SK-N-SH (cell line): Measurements from ENCODE around the gene FAM120B. TPM values are rescaled to one million over a fixed set of nuclear protein-coding genes. Genes with fewer than 3 reads are reported as not detected.

ENCODE experiments used
- CTCF ChIA-PET: fragments of 300-600, 350-600 bp; formaldehyde crosslinking; extraction: SDS; loops from one replicate; lab custom pipeline; 2021; lab: Yijun Ruan, JAX
- POLR2A ChIA-PET: fragments of 350-600 bp; sonication (Branson Sonifier 250); formaldehyde crosslinking; extraction: SDS; loops from one replicate; lab custom pipeline; 2020; ENCODE audit warnings: antibody characterized with exemption, inconsistent platforms; lab: Yijun Ruan, JAX
- DNase-seq: peaks from one replicate; pipeline ENCODE4 v3.0.0; 2012
- H2AFZ ChIP-seq: fragments of 200-600 bp; sonication (generic); 2 replicates; pipeline ENCODE4 v1.8.1; 2016; ENCODE audit warnings: antibody characterized with exemption, mild to moderate bottlenecking, low read depth
- H3F3A ChIP-seq: fragments of 200-600 bp; sonication (generic); replicated peaks from 2 replicates; pipeline ENCODE3; 2016; ENCODE audit warnings: antibody characterized with exemption, mild to moderate bottlenecking; ENCODE audit not compliant: insufficient read depth
- H3K27ac ChIP-seq, 2 experiments: fragments of 200-500 bp in 1 of 2; fragments of 200-600 bp in 1 of 2; sonication (Bioruptor generic) in 1 of 2; sonication (generic), shearing (Covaris generic) in 1 of 2; 2 replicates each; pipeline versions ENCODE4 v1.5.1 to v1.6.1; 2014 to 2016; ENCODE audit warnings: low read depth in 2 of 2, inconsistent platforms in 1 of 2, low read length in 1 of 2, mild to moderate bottlenecking in 1 of 2, mixed read lengths in 1 of 2
- H3K27me3 ChIP-seq: fragments of 200-600 bp; sonication (generic), shearing (Covaris generic); 2 replicates; pipeline ENCODE4 v1.6.1; 2016; ENCODE audit warnings: mixed run types; ENCODE audit not compliant: insufficient read depth
- H3K36me3 ChIP-seq, 2 experiments: fragments of 200-500 bp in 1 of 2; fragments of 200-600 bp in 1 of 2; sonication (Bioruptor generic) in 1 of 2; sonication (generic) in 1 of 2; replicated peaks in 1 of 2; 2 replicates each; pipeline versions ENCODE3 to v1.5.1; 2014 to 2016; ENCODE audit warnings: low read length in 1 of 2, mild to moderate bottlenecking in 1 of 2; ENCODE audit not compliant: insufficient read depth in 2 of 2, control insufficient read depth in 1 of 2
- H3K4me1 ChIP-seq, 2 experiments: fragments of 200-500 bp in 1 of 2; fragments of 200-600 bp in 1 of 2; sonication (Bioruptor generic) in 1 of 2; sonication (generic), shearing (Covaris generic) in 1 of 2; 2 replicates each; pipeline versions ENCODE4 v1.5.1 to v1.6.1; 2014 to 2016; ENCODE audit warnings: low read depth in 1 of 2, low read length in 1 of 2, mixed run types in 1 of 2; ENCODE audit not compliant: insufficient read depth in 2 of 2, control insufficient read depth in 1 of 2
- H3K4me2 ChIP-seq: fragments of 200-600 bp; sonication (generic), shearing (Covaris generic); 2 replicates; pipeline ENCODE4 v1.6.1; 2017; ENCODE audit warnings: mixed run types
- H3K4me3 ChIP-seq, 2 experiments: fragments of 200-500 bp in 1 of 2; fragments of 200-600 bp in 1 of 2; sonication (Bioruptor generic) in 1 of 2; sonication (generic), shearing (Covaris generic) in 1 of 2; 2 replicates each; pipeline versions ENCODE4 v1.5.1 to v1.8.1; 2014 to 2016; ENCODE audit warnings: low read depth in 2 of 2, inconsistent platforms in 1 of 2, low read length in 1 of 2, mild to moderate bottlenecking in 1 of 2, mixed read lengths in 1 of 2, moderate library complexity in 1 of 2
- H3K79me2 ChIP-seq: fragments of 200-600 bp; sonication (generic); 2 replicates; pipeline ENCODE4 v1.8.1; 2017; ENCODE audit warnings: mild to moderate bottlenecking; ENCODE audit not compliant: insufficient read depth
- H3K9ac ChIP-seq: fragments of 200-600 bp; sonication (generic); 2 replicates; pipeline ENCODE4 v1.6.1; 2017; ENCODE audit warnings: mixed run types
- H3K9me2 ChIP-seq: fragments of 200-600 bp; sonication (generic); 2 replicates; pipeline ENCODE4 v1.6.1; 2017; ENCODE audit warnings: mixed run types
- H3K9me3 ChIP-seq: fragments of 200-600 bp; sonication (generic); 2 replicates; pipeline ENCODE4 v1.6.1; 2017; ENCODE audit warnings: mixed run types, mild to moderate bottlenecking, moderate library complexity
- H4K20me1 ChIP-seq: fragments of 200-600 bp; sonication (generic); 2 replicates; pipeline ENCODE4 v1.6.1; 2017; ENCODE audit warnings: mild to moderate bottlenecking, mixed run types; ENCODE audit not compliant: insufficient read depth
- CHD2 ChIP-seq: fragments of 150-350 bp; IDR thresholded peaks from 2 replicates; pipeline ENCODE4 v1.6.1; 2018; ENCODE audit warnings: low read length; ENCODE audit not compliant: partially characterized antibody
- EP300 ChIP-seq, 2 experiments: IDR thresholded peaks; 2 replicates each; pipeline versions ENCODE4 v1.4.0 to v1.6.1; 2012; ENCODE audit warnings: borderline replicate concordance in 1 of 2, low read depth in 1 of 2, low read length in 1 of 2
- EZH2phosphoT487 ChIP-seq: fragments of 200-600 bp; sonication (generic); IDR thresholded peaks from 2 replicates; pipeline ENCODE4 v1.6.1; 2017; ENCODE audit warnings: low read depth, mixed run types, mild to moderate bottlenecking, antibody characterized with exemption, moderate library complexity, borderline replicate concordance
- FOXJ3 ChIP-seq: sonication (generic); formaldehyde crosslinking; IDR thresholded peaks from 2 replicates; pipeline ENCODE4 v1.5.1; 2020; ENCODE audit warnings: mild to moderate bottlenecking, missing genetic modification reagents
- FOXM1 ChIP-seq: IDR thresholded peaks from 2 replicates; pipeline ENCODE4 v1.4.0; 2012; ENCODE audit warnings: low read depth, mild to moderate bottlenecking
- GABPA ChIP-seq: IDR thresholded peaks from 2 replicates; pipeline ENCODE4 v1.4.0; 2012; ENCODE audit warnings: low read depth, mild to moderate bottlenecking
- GATA2 ChIP-seq: sonication (generic); formaldehyde crosslinking; IDR thresholded peaks from 2 replicates; pipeline ENCODE4 v1.5.0; 2020; ENCODE audit warnings: mild to moderate bottlenecking, missing genetic modification reagents
- IRF3 ChIP-seq: fragments of 150-350 bp; IDR thresholded peaks from 2 replicates; pipeline ENCODE4 v1.6.1; 2016; ENCODE audit warnings: mild to moderate bottlenecking, low read depth, low read length
- JUND ChIP-seq: IDR thresholded peaks from 2 replicates; pipeline ENCODE4 v1.4.0; 2012
- MEF2A ChIP-seq: IDR thresholded peaks from 2 replicates; pipeline ENCODE4 v1.4.0; 2012; ENCODE audit warnings: low read depth, borderline replicate concordance
- NRF1 ChIP-seq: IDR thresholded peaks from 2 replicates; pipeline ENCODE4 v1.6.1; 2012; ENCODE audit warnings: low read depth, mild to moderate bottlenecking, low read length
- PBX3 ChIP-seq: IDR thresholded peaks from 2 replicates; pipeline ENCODE4; 2012
- POLR2AphosphoS5 ChIP-seq: IDR thresholded peaks from 2 replicates; pipeline ENCODE4 v1.6.1; 2012; ENCODE audit warnings: low read depth, low read length
- RAD21 ChIP-seq: IDR thresholded peaks from 2 replicates; pipeline ENCODE4 v1.6.1; 2012; ENCODE audit warnings: mild to moderate bottlenecking, low read length
- SMC3 ChIP-seq: IDR thresholded peaks from 2 replicates; pipeline ENCODE4 v1.6.1; 2012; ENCODE audit warnings: low read depth, low read length, improper control_type of control experiment
- TAF1 ChIP-seq: IDR thresholded peaks from 2 replicates; pipeline ENCODE4 v1.6.1; 2012; ENCODE audit warnings: low read depth, mild to moderate bottlenecking, low read length, moderate library complexity, borderline replicate concordance
- TCF12 ChIP-seq: IDR thresholded peaks from 2 replicates; pipeline ENCODE4 v1.4.0; 2012
- USF1 ChIP-seq: IDR thresholded peaks from 2 replicates; pipeline ENCODE4 v1.4.0; 2012; ENCODE audit warnings: low read depth, borderline replicate concordance
- USF2 ChIP-seq: fragments of 150-350 bp; IDR thresholded peaks from 2 replicates; pipeline ENCODE4 v1.6.1; 2017; ENCODE audit warnings: antibody characterized with exemption, low read length, low read depth, borderline replicate concordance
- YY1 ChIP-seq: IDR thresholded peaks from 2 replicates; pipeline ENCODE4 v1.4.0; 2012; ENCODE audit warnings: low read depth, mild to moderate bottlenecking
- ZBTB33 ChIP-seq: IDR thresholded peaks from 2 replicates; pipeline ENCODE4 v1.4.0; 2012; ENCODE audit warnings: low read depth, borderline replicate concordance
- WGBS: methylation state at CpG from one replicate; pipeline ENCODE4 v1.1.6; 2017; ENCODE audit warnings: low lambda C conversion rate; 5-methylcytosine and 5-hydroxymethylcytosine counted together
- polyA plus RNA-seq, 3 experiments: library from polyadenylated mRNA; depleted of rRNA; stranded (reverse); fragments of >200 nt; gene quantifications; 2 replicates each; pipeline ENCODE4 v1.2.3, GENCODE V29; 2012
- TF ChIP-seq, protein P1 (sequence below): fragments of 200-600 bp; sonication (generic); IDR thresholded peaks from 2 replicates; pipeline ENCODE4 v1.6.1; 2017; ENCODE audit warnings: antibody characterized with exemption, mild to moderate bottlenecking, moderate library complexity

Gene FAM120B
- polyA plus RNA-seq, 1 of the 3 experiments (the other 2 are of a cell fraction): 7.7 TPM

- WGBS: 35% methylated on average over 4 of the region's 4 CpGs
- Histone ChIP-seq H3K9me3 (no peaks in the 10 kb centered on the region), H3K4me2 (no peak overlapping the region), H2AFZ (no peak overlapping the region), H3K27me3 (no peaks in the 10 kb centered on the region), H3K27ac (no peak overlapping the region), H3K4me1 (no peaks in the 10 kb centered on the region; a peak in 1 of 4 replicates), H4K20me1 (0 out of 2 replicates have a peak, but pooled peaks cover 3% of the 10 kb centered on the region), H3K4me3 (no peak overlapping the region), H3K79me2 (no peaks in the 10 kb centered on the region), H3K36me3 (no peaks in the 10 kb centered on the region), H3K9ac (no peak overlapping the region), H3K9me2 (no peaks in the 10 kb centered on the region), H3F3A (no peaks in the 10 kb centered on the region)
- no peak for TF ChIP-seq TAF1
- no peak for TF ChIP-seq CHD2
- no peak for TF ChIP-seq MEF2A
- no peak for TF ChIP-seq EP300 (IDR thresholded peaks at IDR 0.05; ENCODE audit: borderline replicate concordance in 1 of 2, low read depth in 1 of 2, low read length in 1 of 2)
- TF ChIP-seq RAD21: no peak
- no peak for TF ChIP-seq YY1
- no peak for TF ChIP-seq TCF12
- no peak for TF ChIP-seq IRF3
- no peak for TF ChIP-seq PBX3
- no peak for TF ChIP-seq EZH2phosphoT487
- TF ChIP-seq FOXM1: no peak
- ChIA-PET CTCF (no interaction called here), POLR2A (interaction anchor here (0.6 kb wide), 1 partner anchor 49 kb away, joined by 3 read pairs; the partner anchor contains the start of gene FAM120B)
- no peak for DNase-seq
Measured at GRCh38 chr6:170257376-170257775, 49.2 kb upstream of the FAM120B start.

- no peak overlapping the region for H3K27ac ChIP-seq
- WGBS: 85% methylated on average over 6 of the region's 6 CpGs
- no peak overlapping the region for H3K4me2 ChIP-seq
- H3K9me3 ChIP-seq: no peaks in the 10 kb centered on the region
- no peaks in the 10 kb centered on the region for H3K27me3 ChIP-seq
- H3K79me2 ChIP-seq: no peaks in the 10 kb centered on the region
- POLR2A ChIA-PET: no interaction called here
- no peaks in the 10 kb centered on the region for H3K9me2 ChIP-seq
- H3K9ac ChIP-seq: no peak overlapping the region
- no peaks in the 10 kb centered on the region for H3K36me3 ChIP-seq
- H2AFZ ChIP-seq: no peak overlapping the region
- no peak overlapping the region for H3K4me3 ChIP-seq
- H3K4me1 ChIP-seq: no peaks in the 10 kb centered on the region; a peak in 1 of 4 replicates
- CTCF ChIA-PET: no interaction called here
- H4K20me1 ChIP-seq: 0 out of 2 replicates have a peak, but pooled peaks cover 3% of the 10 kb centered on the region
- no peaks in the 10 kb centered on the region for H3F3A ChIP-seq
- no peak for DNase-seq
- TF ChIP-seq TCF12: no peak
- TF ChIP-seq GABPA: no peak
- TF ChIP-seq ZBTB33: no peak
- no peak for TF ChIP-seq USF1
- no peak for TF ChIP-seq JUND
- no peak for TF ChIP-seq EZH2phosphoT487
- TF ChIP-seq POLR2AphosphoS5: no peak
- no peak for TF ChIP-seq SMC3
- TF ChIP-seq FOXJ3 (CRISPR knock-in tag): no peak
- TF ChIP-seq, protein P1, sequence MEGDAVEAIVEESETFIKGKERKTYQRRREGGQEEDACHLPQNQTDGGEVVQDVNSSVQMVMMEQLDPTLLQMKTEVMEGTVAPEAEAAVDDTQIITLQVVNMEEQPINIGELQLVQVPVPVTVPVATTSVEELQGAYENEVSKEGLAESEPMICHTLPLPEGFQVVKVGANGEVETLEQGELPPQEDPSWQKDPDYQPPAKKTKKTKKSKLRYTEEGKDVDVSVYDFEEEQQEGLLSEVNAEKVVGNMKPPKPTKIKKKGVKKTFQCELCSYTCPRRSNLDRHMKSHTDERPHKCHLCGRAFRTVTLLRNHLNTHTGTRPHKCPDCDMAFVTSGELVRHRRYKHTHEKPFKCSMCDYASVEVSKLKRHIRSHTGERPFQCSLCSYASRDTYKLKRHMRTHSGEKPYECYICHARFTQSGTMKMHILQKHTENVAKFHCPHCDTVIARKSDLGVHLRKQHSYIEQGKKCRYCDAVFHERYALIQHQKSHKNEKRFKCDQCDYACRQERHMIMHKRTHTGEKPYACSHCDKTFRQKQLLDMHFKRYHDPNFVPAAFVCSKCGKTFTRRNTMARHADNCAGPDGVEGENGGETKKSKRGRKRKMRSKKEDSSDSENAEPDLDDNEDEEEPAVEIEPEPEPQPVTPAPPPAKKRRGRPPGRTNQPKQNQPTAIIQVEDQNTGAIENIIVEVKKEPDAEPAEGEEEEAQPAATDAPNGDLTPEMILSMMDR: no peak
- TF ChIP-seq FOXM1: no peak
- TF ChIP-seq GATA2 (CRISPR knock-in tag): no peak
- TF ChIP-seq USF2: no peak
- no peak for TF ChIP-seq YY1
- TF ChIP-seq NRF1: no peak
Measured at GRCh38 chr6:170258407-170258806, 48.2 kb upstream of the FAM120B start.
